Caco-2 (cell line): ENCODE measurements around the gene ARHGAP5. TPM values are rescaled to one million over a fixed set of nuclear protein-coding genes. Genes with fewer than 3 reads are reported as not detected.

Experiments
- BruUV-seq: library from RNA; stranded (reverse); fragments of 400-500 nt; replicated peaks from 2 replicates; lab custom pipeline; 2021; lab: Mats Ljungman, UMichigan
- CTCF ChIA-PET: fragments of 300-600 bp; sonication (Branson Sonifier 250); formaldehyde crosslinking; loops from one replicate; lab custom pipeline; 2022; ENCODE audit warnings: antibody characterized with exemption; lab: Charles Lee
- POLR2A ChIA-PET: fragments of 300-600 bp; sonication (Branson Sonifier 250); formaldehyde crosslinking; loops from one replicate; lab custom pipeline; 2022; ENCODE audit warnings: antibody characterized with exemption; lab: Charles Lee
- DNase-seq, 2 experiments: peaks; one replicate each; pipeline versions ENCODE4 v3.0.0 to v3.0.0-alpha.2; 2020 to 2022
- H3K27me3 ChIP-seq: replicated peaks from 2 replicates; pipeline ENCODE4 v1.6.0; 2011; ENCODE audit warnings: low read length; ENCODE audit not compliant: control insufficient read depth, insufficient read depth
- H3K36me3 ChIP-seq: 2 replicates; pipeline ENCODE4 v1.5.1; 2011; ENCODE audit warnings: low read length; ENCODE audit not compliant: control insufficient read depth, insufficient read depth
- H3K4me1 ChIP-seq: fragments of 250-450 bp; sonication (Bioruptor Pico); 2 replicates; pipeline ENCODE4 v1.5.1; 2020; ENCODE audit warnings: mild to moderate bottlenecking
- H3K4me3 ChIP-seq: 2 replicates; pipeline ENCODE4 v1.5.1; 2011; ENCODE audit warnings: low read depth, mild to moderate bottlenecking, control low read depth, low read length
- H3K9me3 ChIP-seq: fragments of 250-450 bp; sonication (Bioruptor Pico); 2 replicates; pipeline ENCODE4 v1.5.1; 2020; ENCODE audit warnings: mild to moderate bottlenecking, moderate library complexity
- H3K27ac Mint-ChIP-seq: one replicate; pipeline ENCODE4 v1.8.0; 2022; ENCODE audit warnings: mixed read lengths; ENCODE audit not compliant: unreplicated experiment
- H3K27me3 Mint-ChIP-seq: one replicate; pipeline ENCODE4 v1.8.0; 2022; ENCODE audit warnings: mixed read lengths; ENCODE audit not compliant: insufficient read depth, unreplicated experiment
- H3K36me3 Mint-ChIP-seq: one replicate; pipeline ENCODE4 v1.8.0; 2022; ENCODE audit warnings: mild to moderate bottlenecking, mixed read lengths; ENCODE audit not compliant: insufficient read depth, unreplicated experiment
- H3K4me1 Mint-ChIP-seq: one replicate; pipeline ENCODE4 v1.8.0; 2022; ENCODE audit warnings: low read depth, mixed read lengths; ENCODE audit not compliant: unreplicated experiment
- H3K4me3 Mint-ChIP-seq: one replicate; pipeline ENCODE4 v1.8.0; 2022; ENCODE audit warnings: mild to moderate bottlenecking, moderate library complexity, mixed read lengths; ENCODE audit not compliant: unreplicated experiment
- H3K9me3 Mint-ChIP-seq: one replicate; pipeline ENCODE4 v1.8.0; 2022; ENCODE audit warnings: mixed read lengths; ENCODE audit not compliant: unreplicated experiment
- intact Hi-C: fragments of 100-400 bp; cut with micrococcal nuclease; formaldehyde crosslinking; loops from one replicate; pipeline ENCODE4 v1.10.0; 2022; ENCODE audit not compliant: unreplicated experiment
- total RNA-seq: library from RNA; stranded (reverse); gene quantifications from 2 replicates; pipeline ENCODE4 v1.2.3, GENCODE V29; 2022
- TF ChIP-seq, protein P1 (sequence below), 2 experiments: fragments of 200-600 bp in 1 of 2; IDR thresholded peaks; 1 replicate in 1 of 2; 2 replicates in 1 of 2; pipeline versions ENCODE4 v1.5.1 to v1.8.0; 2011 to 2022; ENCODE audit warnings: antibody characterized with exemption in 1 of 2, control low read depth in 1 of 2, inconsistent platforms in 1 of 2, low read depth in 1 of 2, low read length in 1 of 2, mild to moderate bottlenecking in 1 of 2, moderate library complexity in 1 of 2; ENCODE audit not compliant: insufficient read depth in 1 of 2, severe bottlenecking in 1 of 2, unreplicated experiment in 1 of 2

ARHGAP5 gene
- total RNA-seq, 1 experiment from 2014 or later, result 165 TPM

DNA sequence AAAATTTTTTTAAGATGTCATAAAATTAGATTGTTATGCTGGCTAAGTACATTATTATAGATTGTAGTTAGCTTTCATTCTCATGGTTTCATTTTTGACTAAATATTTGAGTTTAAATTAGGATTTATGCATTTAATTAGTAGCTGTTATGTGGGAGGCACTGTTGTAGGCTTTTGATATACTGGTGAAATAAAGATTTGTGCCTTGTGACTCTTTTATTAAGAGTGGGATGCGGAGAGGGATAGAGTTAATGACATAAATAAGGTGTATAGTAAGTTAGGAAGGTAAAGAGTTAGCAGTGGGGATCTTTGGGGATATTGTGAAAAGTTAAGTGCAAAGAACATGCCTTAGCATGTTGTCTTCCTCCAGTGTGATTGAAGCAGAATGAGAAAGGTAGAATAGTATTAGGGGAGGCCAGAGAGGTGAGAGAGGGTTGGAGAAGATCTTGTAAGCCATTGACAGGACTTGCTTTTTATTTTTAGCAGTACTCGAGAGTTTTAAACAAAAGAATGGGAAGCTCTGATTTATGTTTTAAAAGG, 8.8 kb downstream of the ARHGAP5 start:
- H3K9me3 Mint-ChIP-seq, result no peaks in the 10 kb centered on the region
- no peaks in the 10 kb centered on the region for H3K36me3 ChIP-seq
- ChIA-PET POLR2A (interaction anchor here (1.0 to 1.1 kb wide), 2 partner anchors 9 to 1059 kb away, joined by 3 to 4 read pairs; partner anchors contain the start of gene ARHGAP5), CTCF (no interaction called here)
- H3K27me3 Mint-ChIP-seq, result no peaks in the 10 kb centered on the region
- no peak overlapping the region for H3K4me3 ChIP-seq
- peaks cover 18% of the 10 kb centered on the region for H3K36me3 Mint-ChIP-seq
- H3K27ac Mint-ChIP-seq, result no peak overlapping the region
- intact Hi-C loops, result no loop called here
- no TSS peak for BruUV-seq
- peak overlapping the region; percentile 11 for H3K4me3 Mint-ChIP-seq
- no peaks in the 10 kb centered on the region for H3K9me3 ChIP-seq
- peaks cover 79% of the 10 kb centered on the region for H3K4me1 ChIP-seq
- no peak for DNase-seq
- H3K27me3 ChIP-seq, result no peaks in the 10 kb centered on the region
- peaks cover 50% of the 10 kb centered on the region for H3K4me1 Mint-ChIP-seq
- TF ChIP-seq, protein P1, sequence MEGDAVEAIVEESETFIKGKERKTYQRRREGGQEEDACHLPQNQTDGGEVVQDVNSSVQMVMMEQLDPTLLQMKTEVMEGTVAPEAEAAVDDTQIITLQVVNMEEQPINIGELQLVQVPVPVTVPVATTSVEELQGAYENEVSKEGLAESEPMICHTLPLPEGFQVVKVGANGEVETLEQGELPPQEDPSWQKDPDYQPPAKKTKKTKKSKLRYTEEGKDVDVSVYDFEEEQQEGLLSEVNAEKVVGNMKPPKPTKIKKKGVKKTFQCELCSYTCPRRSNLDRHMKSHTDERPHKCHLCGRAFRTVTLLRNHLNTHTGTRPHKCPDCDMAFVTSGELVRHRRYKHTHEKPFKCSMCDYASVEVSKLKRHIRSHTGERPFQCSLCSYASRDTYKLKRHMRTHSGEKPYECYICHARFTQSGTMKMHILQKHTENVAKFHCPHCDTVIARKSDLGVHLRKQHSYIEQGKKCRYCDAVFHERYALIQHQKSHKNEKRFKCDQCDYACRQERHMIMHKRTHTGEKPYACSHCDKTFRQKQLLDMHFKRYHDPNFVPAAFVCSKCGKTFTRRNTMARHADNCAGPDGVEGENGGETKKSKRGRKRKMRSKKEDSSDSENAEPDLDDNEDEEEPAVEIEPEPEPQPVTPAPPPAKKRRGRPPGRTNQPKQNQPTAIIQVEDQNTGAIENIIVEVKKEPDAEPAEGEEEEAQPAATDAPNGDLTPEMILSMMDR (IDR thresholded peaks at IDR 0.05; ENCODE audit: insufficient read depth in 1 of 2, low read depth in 1 of 2, low read length in 1 of 2, severe bottlenecking in 1 of 2, unreplicated experiment in 1 of 2), result no peak

GRCh38 chr14:32087173-32087861, 10.2 kb downstream of the ARHGAP5 start:
- peaks cover 32% of the 10 kb centered on the region for H3K36me3 Mint-ChIP-seq
- H3K27me3 Mint-ChIP-seq, result no peaks in the 10 kb centered on the region
- peak overlapping the region; percentile 20 for H3K27ac Mint-ChIP-seq
- peak in 1 of 2 experiments; percentile 57 for DNase-seq
- Histone ChIP-seq H3K4me1 (peaks cover 68% of the 10 kb centered on the region), H3K9me3 (no peaks in the 10 kb centered on the region), H3K36me3 (no peaks in the 10 kb centered on the region), H3K4me3 (no peak overlapping the region), H3K27me3 (no peaks in the 10 kb centered on the region)
- POLR2A ChIA-PET, result interaction anchor here (0.8 kb wide), 1 partner anchor 11 kb away, joined by 3 read pairs; no protein-coding TSS in a partner anchor
- BruUV-seq, result no TSS peak
- intact Hi-C loops, result loop anchor here (1.0 kb wide), 1 partner anchor 10 kb away; the partner anchor contains the start of gene ARHGAP5
- H3K4me1 Mint-ChIP-seq, result peaks cover 44% of the 10 kb centered on the region
- TF ChIP-seq, protein P1 (IDR thresholded peaks at IDR 0.05; ENCODE audit: insufficient read depth in 1 of 2, low read depth in 1 of 2, low read length in 1 of 2, severe bottlenecking in 1 of 2, unreplicated experiment in 1 of 2), result no peak
- H3K4me3 Mint-ChIP-seq, result no peak overlapping the region
- H3K9me3 Mint-ChIP-seq, result no peaks in the 10 kb centered on the region
- CTCF ChIA-PET, result interaction anchor here (0.6 kb wide), 2 partner anchors 153 to 1864 kb away, joined by 3 to 6 read pairs; no protein-coding TSS in a partner anchor

DNA sequence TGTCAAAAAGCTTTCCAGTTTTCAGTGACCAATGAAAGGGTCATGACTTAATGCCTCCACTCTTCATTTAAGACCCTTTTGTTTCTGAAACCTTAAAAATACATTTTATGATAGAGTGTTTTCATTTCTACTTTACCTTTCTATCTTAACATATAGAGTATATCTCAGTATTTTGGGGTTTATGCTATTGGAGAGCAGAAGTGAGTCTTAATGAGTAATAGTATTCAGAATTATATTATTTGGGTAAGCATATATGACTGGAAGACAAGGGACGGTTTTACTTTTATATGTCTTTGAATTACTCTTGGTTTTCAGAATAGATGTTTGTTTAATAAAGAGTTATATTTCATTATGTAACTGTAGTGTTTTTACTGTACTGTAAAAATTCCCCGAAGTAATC, 10.8 kb downstream of the ARHGAP5 start:
- Mint-ChIP-seq H3K27ac (peak overlapping the region; percentile 20), H3K27me3 (no peaks in the 10 kb centered on the region), H3K9me3 (no peaks in the 10 kb centered on the region), H3K36me3 (peaks cover 38% of the 10 kb centered on the region), H3K4me1 (peaks cover 40% of the 10 kb centered on the region), H3K4me3 (no peak overlapping the region)
- BruUV-seq, result no TSS peak
- Histone ChIP-seq H3K4me1 (peaks cover 62% of the 10 kb centered on the region), H3K4me3 (no peak overlapping the region), H3K36me3 (0 out of 2 replicates have a peak, but pooled peaks cover 2% of the 10 kb centered on the region), H3K9me3 (no peaks in the 10 kb centered on the region), H3K27me3 (no peaks in the 10 kb centered on the region)
- POLR2A ChIA-PET, result interaction anchor here (0.8 kb wide), 1 partner anchor 11 kb away, joined by 3 read pairs; no protein-coding TSS in a partner anchor
- intact Hi-C loops, result loop anchor here (1.0 kb wide), 1 partner anchor 11 kb away; the partner anchor contains the start of gene ARHGAP5
- no peak for DNase-seq
- TF ChIP-seq, protein P1 (IDR thresholded peaks at IDR 0.05; ENCODE audit: insufficient read depth in 1 of 2, low read depth in 1 of 2, low read length in 1 of 2, severe bottlenecking in 1 of 2, unreplicated experiment in 1 of 2), result no peak
- CTCF ChIA-PET, result interaction anchor here (0.6 kb wide), 2 partner anchors 153 to 1865 kb away, joined by 3 to 6 read pairs; no protein-coding TSS in a partner anchor
